Kidney (tissue), 14 donors: ENCODE data around the gene SDK1. TPM values are rescaled to one million over a fixed set of nuclear protein-coding genes. Genes with fewer than 3 reads are reported as not detected.

Experiments
- DNase-seq, 5 donors: peaks; one replicate each; pipeline ENCODE4 v3.0.0-alpha.2; 2013 to 2020
- FAIRE-seq: peaks from 2 replicates; lab custom pipeline; 2012; peaks lifted over from hg19 to GRCh38; lab: Jason Lieb, UNC
- H3K27ac ChIP-seq, 2 donors: one replicate each; pipeline ENCODE4 v1.7.0; 2013; ENCODE audit warnings: low read depth in 2 of 2, low read length in 2 of 2, inconsistent platforms in 1 of 2
- H3K27me3 ChIP-seq: one replicate; pipeline ENCODE4 v1.7.1; 2013; ENCODE audit warnings: low read length, inconsistent platforms; ENCODE audit not compliant: control insufficient read depth, insufficient read depth
- H3K36me3 ChIP-seq, 3 donors: one replicate each; pipeline versions ENCODE4 v1.7.0 to v1.7.1; 2013; ENCODE audit warnings: low read length in 3 of 3, control low read depth in 1 of 3, inconsistent platforms in 1 of 3; ENCODE audit not compliant: insufficient read depth in 3 of 3, control insufficient read depth in 2 of 3
- H3K4me1 ChIP-seq, 3 donors: one replicate each; pipeline versions ENCODE4 v1.7.0 to v1.7.1; 2013; ENCODE audit warnings: low read length in 3 of 3, inconsistent platforms in 1 of 3, low read depth in 1 of 3; ENCODE audit not compliant: control insufficient read depth in 2 of 3, insufficient read depth in 2 of 3
- H3K4me3 ChIP-seq, 3 donors: one replicate each; pipeline versions ENCODE4 v1.7.0 to v1.8.1; 2013; ENCODE audit warnings: low read length in 3 of 3, control low read depth in 1 of 3, inconsistent platforms in 1 of 3
- H3K9ac ChIP-seq, 3 donors: one replicate each; pipeline versions ENCODE4 v1.7.0 to v1.7.1; 2013; ENCODE audit warnings: low read length in 3 of 3, control low read depth in 1 of 3, inconsistent platforms in 1 of 3
- H3K9me3 ChIP-seq, 3 donors: one replicate each; pipeline versions ENCODE4 v1.7.0 to v1.7.1; 2013; ENCODE audit warnings: low read length in 3 of 3, control low read depth in 1 of 3, inconsistent platforms in 1 of 3; ENCODE audit not compliant: control insufficient read depth in 2 of 3, insufficient read depth in 1 of 3
- CTCF ChIP-seq: IDR thresholded peaks from 3 replicates; pipeline ENCODE4 v1.5.1; 2012; ENCODE audit warnings: mild to moderate bottlenecking, moderate library complexity, borderline replicate concordance; ENCODE audit not compliant: insufficient read depth; ENCODE audit errors: extremely low read depth
- intact Hi-C: fragments of 100-400 bp; cut with DNase I; formaldehyde crosslinking; loops from one replicate; pipeline ENCODE4 v1.11.1; 2022
- polyA plus RNA-seq: library from polyadenylated mRNA; stranded (reverse); fragments of 350-450 nt; fragmentation: Illumina TruSeq; extraction: RNeasy Lipid Tissue Mini Kit (QIAGEN cat#74804); gene quantifications from one replicate; pipeline ENCODE4 v1.2.3, GENCODE V29; 2014; ENCODE audit warnings: low read depth, low replicate concordance; ENCODE audit not compliant: insufficient read depth
- total RNA-seq: library from RNA; stranded (reverse); fragmentation: NEBNext Ultra II Directional; extraction: Animal tissue kit (Norgen Biotek cat#: 25700); gene quantifications from one replicate; pipeline ENCODE4 v1.2.1, GENCODE V29; 2021
- donor health status: control.
- donor health status: control.
- donor health status: control.
- donor health status: control.
- donor health status: control.
- donor health status: DM: yes; HTN: yes; CAD: no.
- donor health status: Normal renal cell carcinoma (clear cell type).

The SDK1 gene
- total and polyA plus RNA-seq, 2 donors from 2014 or later, result 2.0 to 38.3 TPM

GRCh38 chr7:4052130-4052529 is 751.1 kb downstream of the SDK1 start:
- intact Hi-C loops, result no loop called here
- Histone ChIP-seq H3K4me1 (no peaks in the 10 kb centered on the region), H3K4me3 (no peak overlapping the region), H3K27me3 (no peaks in the 10 kb centered on the region), H3K9ac (no peak overlapping the region), H3K36me3 (no peaks in the 10 kb centered on the region), H3K9me3 (no peaks in the 10 kb centered on the region), H3K27ac (no peak overlapping the region)
- no peak for TF ChIP-seq CTCF
- FAIRE-seq (no peak), DNase-seq (peak in 1 of 5 donors; percentile 49)

GRCh38 chr7:4054158-4054557 is 753.1 kb downstream of the SDK1 start:
- Histone ChIP-seq H3K9me3 (peaks cover 0 to 5% (median 3%) of the 10 kb centered on the region in 3 donors), H3K9ac (no peak overlapping the region), H3K36me3 (no peaks in the 10 kb centered on the region), H3K4me1 (no peaks in the 10 kb centered on the region), H3K4me3 (no peak overlapping the region), H3K27ac (no peak overlapping the region), H3K27me3 (no peaks in the 10 kb centered on the region)
- no peak for DNase-seq
- intact Hi-C loops, result no loop called here
- no peak for FAIRE-seq
- TF ChIP-seq CTCF, result no peak

GRCh38 chr7:4056552-4057288 is 755.7 kb downstream of the SDK1 start:
- Histone ChIP-seq H3K27ac (no peak overlapping the region), H3K4me1 (no peaks in the 10 kb centered on the region), H3K9me3 (peaks cover 0 to 5% (median 3%) of the 10 kb centered on the region in 3 donors), H3K9ac (no peak overlapping the region), H3K4me3 (no peak overlapping the region), H3K36me3 (no peaks in the 10 kb centered on the region), H3K27me3 (no peaks in the 10 kb centered on the region)
- no peak for TF ChIP-seq CTCF
- DNase-seq, result no peak
- intact Hi-C loops, result no loop called here
- FAIRE-seq, result no peak

- TF ChIP-seq CTCF, result no peak
- no peak for FAIRE-seq
- no peak overlapping the region for H3K4me3 ChIP-seq
- intact Hi-C loops, result no loop called here
- no peaks in the 10 kb centered on the region for H3K27me3 ChIP-seq
- no peak overlapping the region for H3K27ac ChIP-seq
- no peak overlapping the region for H3K9ac ChIP-seq
- DNase-seq, result no peak
- H3K9me3 ChIP-seq, result peaks cover 0 to 5% (median 3%) of the 10 kb centered on the region in 3 donors
- H3K36me3 ChIP-seq, result no peaks in the 10 kb centered on the region
- no peaks in the 10 kb centered on the region for H3K4me1 ChIP-seq
Measured at GRCh38 chr7:4057289-4057616, 756.2 kb downstream of the SDK1 start.
